ENCODE measurements around the gene PAM16. TPM values are rescaled to one million over a fixed set of nuclear protein-coding genes. Genes with fewer than 3 reads are reported as not detected.

The PAM16 gene
- total RNA-seq, 1 experiment from 2014 or later, result 65.6 TPM

DNA sequence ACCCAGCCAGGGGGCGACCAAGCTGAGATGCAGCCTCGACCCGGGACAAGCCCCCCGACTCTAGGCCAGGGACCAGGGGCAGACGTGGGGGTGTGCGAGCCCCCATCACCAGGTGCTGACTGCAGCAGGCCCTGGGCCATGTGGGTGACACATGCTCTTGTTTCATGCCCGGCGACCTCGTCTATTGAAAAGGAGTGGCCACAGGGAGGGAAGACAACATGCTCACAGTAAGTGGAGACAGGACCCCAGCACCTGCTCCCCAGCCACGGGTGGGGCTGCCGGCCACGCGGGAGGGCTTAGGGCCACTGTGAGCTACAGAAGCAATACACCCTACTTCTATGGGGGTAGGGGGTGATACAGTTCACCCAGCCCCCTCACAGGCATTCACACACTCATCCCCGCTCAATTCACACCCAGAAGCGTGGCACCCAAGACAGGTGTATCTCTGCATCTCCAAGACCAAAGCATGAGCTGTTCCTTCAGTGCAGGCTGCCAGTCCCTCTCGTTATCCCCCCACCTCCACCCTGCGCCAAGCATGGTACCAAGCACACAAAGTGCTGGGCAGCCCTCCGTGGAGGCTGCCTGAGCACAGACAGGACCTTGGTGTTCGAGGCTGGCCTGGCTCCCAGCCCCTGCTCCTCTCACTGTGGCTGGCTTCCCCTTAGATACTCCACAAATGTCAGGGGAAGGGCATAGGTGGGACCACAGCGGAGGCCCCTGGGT is 34.1 kb upstream of the PAM16 start:
- Histone ChIP-seq H3K79me2 (ENCODE audit: low read length) (no peaks in the 10 kb centered on the region), H2AFZ (ENCODE audit: low read length) (no peak overlapping the region), H3K27ac (ENCODE audit: low read length) (no peak overlapping the region), H3K4me3 (ENCODE audit: low read length) (no peak overlapping the region), H3K36me3 (ENCODE audit: insufficient read depth, low read length) (no peaks in the 10 kb centered on the region), H3K4me2 (ENCODE audit: low read depth, low read length, poor library complexity, severe bottlenecking) (no peak overlapping the region), H3K9me2 (replicated peaks; ENCODE audit: insufficient read depth, low read length) (no peaks in the 10 kb centered on the region), H3K4me1 (ENCODE audit: low read length) (peaks cover 7% of the 10 kb centered on the region; the same call in 1 of the 2 replicates), H3K27me3 (ENCODE audit: low read length) (no peaks in the 10 kb centered on the region), H3K9me3 (ENCODE audit: low read length) (no peaks in the 10 kb centered on the region), H3K9ac (ENCODE audit: low read length) (no peak overlapping the region), H4K20me1 (ENCODE audit: insufficient read depth, low read depth, low read length) (peaks cover 6% of the 10 kb centered on the region; the same call in 1 of the 2 replicates)
- no peak for DNase-seq

DNA sequence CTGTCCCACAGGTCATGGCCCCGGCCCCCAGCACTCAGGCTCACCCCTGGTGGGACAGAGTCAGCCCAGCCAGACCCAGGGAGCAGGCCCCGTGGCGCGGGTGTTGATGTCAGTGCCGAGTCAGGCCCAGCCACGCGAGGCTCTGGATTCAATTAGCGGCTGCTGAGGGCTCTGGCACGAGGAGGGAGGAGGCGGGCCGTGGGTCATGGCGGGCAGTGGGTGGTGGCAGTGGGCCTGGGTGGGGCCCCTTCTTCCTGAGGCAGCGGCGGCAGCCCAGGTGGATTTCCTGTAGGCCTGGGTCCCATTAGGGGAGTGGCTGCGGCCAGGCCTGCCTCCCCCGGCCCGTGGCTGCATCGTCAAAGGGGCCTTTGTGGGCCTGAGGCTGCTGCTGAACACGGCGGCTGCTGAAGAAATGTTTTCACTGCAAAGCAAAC is 33.4 kb upstream of the PAM16 start:
- Histone ChIP-seq H4K20me1 (ENCODE audit: insufficient read depth, low read depth, low read length) (peaks cover 8% of the 10 kb centered on the region; the same call in 1 of the 2 replicates), H3K27ac (ENCODE audit: low read length) (no peak overlapping the region), H3K4me3 (ENCODE audit: low read length) (no peak overlapping the region), H3K79me2 (ENCODE audit: low read length) (no peaks in the 10 kb centered on the region), H3K36me3 (ENCODE audit: insufficient read depth, low read length) (no peaks in the 10 kb centered on the region), H3K9me2 (replicated peaks; ENCODE audit: insufficient read depth, low read length) (no peaks in the 10 kb centered on the region), H3K9me3 (ENCODE audit: low read length) (no peaks in the 10 kb centered on the region), H3K27me3 (ENCODE audit: low read length) (no peaks in the 10 kb centered on the region), H3K4me1 (ENCODE audit: low read length) (peaks cover 7% of the 10 kb centered on the region; the same call in 1 of the 2 replicates), H3K4me2 (ENCODE audit: low read depth, low read length, poor library complexity, severe bottlenecking) (no peak overlapping the region), H3K9ac (ENCODE audit: low read length) (no peak overlapping the region), H2AFZ (ENCODE audit: low read length) (no peak overlapping the region)
- no peak for DNase-seq

DNA sequence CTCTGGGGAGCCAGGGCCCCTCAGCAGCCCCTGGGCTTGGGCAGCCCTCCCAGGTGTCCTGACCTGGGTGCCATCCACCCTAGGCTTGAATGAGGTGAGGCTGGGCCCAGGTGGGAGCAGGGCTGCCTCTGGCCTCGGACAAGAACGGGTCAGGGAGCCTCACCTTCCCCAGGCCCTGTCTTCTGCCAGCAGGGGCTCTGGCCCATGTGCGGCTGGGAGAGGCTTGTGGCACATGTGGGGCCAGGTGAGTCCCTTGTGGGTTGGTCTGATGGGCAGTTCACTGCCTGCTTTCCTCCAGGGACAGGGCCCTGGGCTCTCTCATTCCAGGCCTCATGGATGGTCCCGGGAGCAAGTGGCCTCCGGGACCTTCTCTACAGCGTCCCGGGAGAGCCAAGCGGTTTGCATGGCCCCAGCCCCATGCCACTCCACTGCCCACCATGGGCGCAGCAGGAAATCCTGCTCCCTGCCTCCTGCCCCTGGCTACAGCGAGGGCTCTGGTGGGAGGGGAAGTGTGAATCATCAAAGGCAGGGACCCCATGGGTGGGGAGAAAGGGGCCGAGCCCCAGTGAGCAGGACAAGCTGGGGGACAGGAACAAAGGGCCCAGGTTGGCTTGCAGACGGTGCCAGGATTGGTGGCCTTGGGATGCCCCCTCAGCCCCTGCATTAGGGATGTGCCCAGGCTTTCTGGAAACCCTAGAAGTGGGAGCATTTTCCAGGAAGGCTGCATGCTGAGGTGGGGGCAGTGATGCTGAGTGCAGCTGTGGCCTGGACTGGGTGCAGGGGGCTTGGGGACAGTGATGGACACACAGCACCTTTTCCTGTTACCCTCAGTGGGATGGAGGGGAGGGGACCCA is 32.7 kb upstream of the PAM16 start:
- Histone ChIP-seq H3K36me3 (ENCODE audit: insufficient read depth, low read length) (no peaks in the 10 kb centered on the region), H2AFZ (ENCODE audit: low read length) (no peak overlapping the region)

DNA sequence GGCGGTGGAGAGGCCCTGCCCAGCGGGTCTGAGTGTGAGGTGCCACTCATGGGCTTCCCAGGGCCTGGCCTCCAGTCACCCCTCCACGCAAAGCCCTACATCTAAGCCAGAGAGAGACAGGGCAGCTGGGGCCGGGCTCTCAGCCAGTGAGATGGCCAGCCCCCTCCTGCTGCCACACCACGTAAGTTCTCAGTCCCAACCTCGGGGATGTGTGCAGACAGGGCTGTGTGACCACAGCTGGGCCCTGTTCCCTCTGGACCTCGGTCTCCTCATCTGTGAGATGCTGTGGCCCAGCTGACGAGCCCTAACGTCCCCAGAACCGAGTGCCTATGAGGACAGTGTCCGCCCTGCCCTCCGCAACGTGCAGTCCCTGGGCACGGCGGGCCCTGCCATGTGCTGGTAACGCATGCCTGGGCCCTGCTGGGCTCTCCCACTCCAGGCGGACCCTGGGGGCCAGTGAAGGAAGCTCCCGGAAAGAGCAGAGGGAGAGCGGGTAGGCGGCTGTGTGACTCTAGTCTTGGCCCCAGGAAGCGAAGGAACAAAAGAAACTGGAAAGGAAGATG is 31.8 kb upstream of the PAM16 start:
- Histone ChIP-seq H3K9me2 (replicated peaks; ENCODE audit: insufficient read depth, low read length) (no peaks in the 10 kb centered on the region), H2AFZ (ENCODE audit: low read length) (no peak overlapping the region), H3K36me3 (ENCODE audit: insufficient read depth, low read length) (no peaks in the 10 kb centered on the region), H3K4me3 (ENCODE audit: low read length) (no peak overlapping the region), H3K9ac (ENCODE audit: low read length) (no peak overlapping the region), H3K9me3 (ENCODE audit: low read length) (no peaks in the 10 kb centered on the region), H3K79me2 (ENCODE audit: low read length) (no peaks in the 10 kb centered on the region), H4K20me1 (ENCODE audit: insufficient read depth, low read depth, low read length) (peaks cover 24% of the 10 kb centered on the region; the same call in 1 of the 2 replicates), H3K27me3 (ENCODE audit: low read length) (no peaks in the 10 kb centered on the region), H3K4me1 (ENCODE audit: low read length) (peaks cover 7% of the 10 kb centered on the region; the same call in 1 of the 2 replicates), H3K4me2 (ENCODE audit: low read depth, low read length, poor library complexity, severe bottlenecking) (no peak overlapping the region), H3K27ac (ENCODE audit: low read length) (no peak overlapping the region)
- no peak for DNase-seq

More for the DNA sequence above, 32.7 kb upstream of the PAM16 start:
- Histone ChIP-seq H3K4me2 (ENCODE audit: low read depth, low read length, poor library complexity, severe bottlenecking) (no peak overlapping the region), H3K27ac (ENCODE audit: low read length) (0 out of 2 replicates have a peak overlapping the region, but pooled peaks have one; percentile 13), H3K9me2 (replicated peaks; ENCODE audit: insufficient read depth, low read length) (no peaks in the 10 kb centered on the region), H3K4me3 (ENCODE audit: low read length) (no peak overlapping the region), H3K9ac (ENCODE audit: low read length) (no peak overlapping the region), H4K20me1 (ENCODE audit: insufficient read depth, low read depth, low read length) (peaks cover 15% of the 10 kb centered on the region; the same call in 1 of the 2 replicates), H3K27me3 (ENCODE audit: low read length) (no peaks in the 10 kb centered on the region), H3K4me1 (ENCODE audit: low read length) (peaks cover 7% of the 10 kb centered on the region; the same call in 1 of the 2 replicates), H3K79me2 (ENCODE audit: low read length) (no peaks in the 10 kb centered on the region), H3K9me3 (ENCODE audit: low read length) (no peaks in the 10 kb centered on the region)
- DNase-seq, result peak; percentile 47

DNA sequence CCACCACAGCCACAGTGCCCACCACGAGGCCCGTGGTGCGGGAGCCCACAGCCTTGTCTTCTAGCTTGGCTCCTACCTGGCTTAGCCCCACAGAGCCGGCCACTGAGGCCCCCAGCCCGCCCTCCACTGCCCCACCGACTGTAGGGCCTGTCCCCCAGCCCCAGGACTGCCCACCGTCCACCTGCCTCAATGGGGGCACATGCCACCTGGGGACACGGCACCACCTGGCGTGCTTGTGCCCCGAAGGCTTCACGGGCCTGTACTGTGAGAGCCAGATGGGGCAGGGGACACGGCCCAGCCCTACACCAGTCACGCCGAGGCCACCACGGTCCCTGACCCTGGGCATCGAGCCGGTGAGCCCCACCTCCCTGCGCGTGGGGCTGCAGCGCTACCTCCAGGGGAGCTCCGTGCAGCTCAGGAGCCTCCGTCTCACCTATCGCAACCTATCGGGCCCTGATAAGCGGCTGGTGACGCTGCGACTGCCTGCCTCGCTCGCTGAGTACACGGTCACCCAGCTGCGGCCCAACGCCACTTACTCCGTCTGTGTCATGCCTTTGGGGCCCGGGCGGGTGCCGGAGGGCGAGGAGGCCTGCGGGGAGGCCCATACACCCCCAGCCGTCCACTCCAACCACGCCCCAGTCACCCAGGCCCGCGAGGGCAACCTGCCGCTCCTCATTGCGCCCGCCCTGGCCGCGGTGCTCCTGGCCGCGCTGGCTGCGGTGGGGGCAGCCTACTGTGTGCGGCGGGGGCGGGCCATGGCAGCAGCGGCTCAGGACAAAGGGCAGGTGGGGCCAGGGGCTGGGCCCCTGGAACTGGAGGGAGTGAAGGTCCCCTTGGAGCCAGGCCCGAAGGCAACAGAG is 31.0 kb upstream of the PAM16 start:
- DNase-seq, result no peak
- H3K79me2 ChIP-seq (ENCODE audit: low read length), result no peaks in the 10 kb centered on the region
- H2AFZ ChIP-seq (ENCODE audit: low read length), result no peak overlapping the region
- no peak overlapping the region for H3K4me2 ChIP-seq (ENCODE audit: low read depth, low read length, poor library complexity, severe bottlenecking)
- no peaks in the 10 kb centered on the region for H3K9me2 ChIP-seq (replicated peaks; ENCODE audit: insufficient read depth, low read length)
- H3K27me3 ChIP-seq (ENCODE audit: low read length), result no peaks in the 10 kb centered on the region
- H3K36me3 ChIP-seq (ENCODE audit: insufficient read depth, low read length), result no peaks in the 10 kb centered on the region
- H3K27ac ChIP-seq (ENCODE audit: low read length), result no peak overlapping the region
- H3K4me1 ChIP-seq (ENCODE audit: low read length), result peaks cover 7% of the 10 kb centered on the region; the same call in 1 of the 2 replicates
- no peak overlapping the region for H3K9ac ChIP-seq (ENCODE audit: low read length)
- H3K9me3 ChIP-seq (ENCODE audit: low read length), result no peaks in the 10 kb centered on the region
- H3K4me3 ChIP-seq (ENCODE audit: low read length), result no peak overlapping the region
- peaks cover 24% of the 10 kb centered on the region; the same call in 1 of the 2 replicates for H4K20me1 ChIP-seq (ENCODE audit: insufficient read depth, low read depth, low read length)

DNA sequence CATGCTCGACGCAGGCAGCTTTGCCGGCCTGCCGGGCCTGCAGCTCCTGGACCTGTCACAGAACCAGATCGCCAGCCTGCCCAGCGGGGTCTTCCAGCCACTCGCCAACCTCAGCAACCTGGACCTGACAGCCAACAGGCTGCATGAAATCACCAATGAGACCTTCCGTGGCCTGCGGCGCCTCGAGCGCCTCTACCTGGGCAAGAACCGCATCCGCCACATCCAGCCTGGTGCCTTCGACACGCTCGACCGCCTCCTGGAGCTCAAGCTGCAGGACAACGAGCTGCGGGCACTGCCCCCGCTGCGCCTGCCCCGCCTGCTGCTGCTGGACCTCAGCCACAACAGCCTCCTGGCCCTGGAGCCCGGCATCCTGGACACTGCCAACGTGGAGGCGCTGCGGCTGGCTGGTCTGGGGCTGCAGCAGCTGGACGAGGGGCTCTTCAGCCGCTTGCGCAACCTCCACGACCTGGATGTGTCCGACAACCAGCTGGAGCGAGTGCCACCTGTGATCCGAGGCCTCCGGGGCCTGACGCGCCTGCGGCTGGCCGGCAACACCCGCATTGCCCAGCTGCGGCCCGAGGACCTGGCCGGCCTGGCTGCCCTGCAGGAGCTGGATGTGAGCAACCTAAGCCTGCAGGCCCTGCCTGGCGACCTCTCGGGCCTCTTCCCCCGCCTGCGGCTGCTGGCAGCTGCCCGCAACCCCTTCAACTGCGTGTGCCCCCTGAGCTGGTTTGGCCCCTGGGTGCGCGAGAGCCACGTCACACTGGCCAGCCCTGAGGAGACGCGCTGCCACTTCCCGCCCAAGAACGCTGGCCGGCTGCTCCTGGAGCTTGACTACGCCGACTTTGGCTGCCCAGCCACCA is 30.2 kb upstream of the PAM16 start:
- Histone ChIP-seq H3K4me3 (ENCODE audit: low read length) (no peak overlapping the region), H2AFZ (ENCODE audit: low read length) (no peak overlapping the region), H3K4me1 (ENCODE audit: low read length) (peaks cover 7% of the 10 kb centered on the region; the same call in 1 of the 2 replicates), H3K27me3 (ENCODE audit: low read length) (no peaks in the 10 kb centered on the region), H3K4me2 (ENCODE audit: low read depth, low read length, poor library complexity, severe bottlenecking) (no peak overlapping the region), H3K9me3 (ENCODE audit: low read length) (no peaks in the 10 kb centered on the region), H3K9ac (ENCODE audit: low read length) (no peak overlapping the region), H3K27ac (ENCODE audit: low read length) (no peak overlapping the region), H3K79me2 (ENCODE audit: low read length) (no peaks in the 10 kb centered on the region), H4K20me1 (ENCODE audit: insufficient read depth, low read depth, low read length) (peaks cover 27% of the 10 kb centered on the region; the same call in 1 of the 2 replicates), H3K36me3 (ENCODE audit: insufficient read depth, low read length) (no peaks in the 10 kb centered on the region), H3K9me2 (replicated peaks; ENCODE audit: insufficient read depth, low read length) (no peaks in the 10 kb centered on the region)
- no peak for DNase-seq
